ENCODE measurements around the gene CLEC10A.
"Not testable (repeated sequence)": the region's sequence is repeated elsewhere in the genome, so short reads cannot be mapped to it uniquely, and the experiment has no call there.

Gene CLEC10A

GRCh38 chr17:7079581-7080455 is at the start of gene CLEC10A:
TSS of gene CLEC10A (minus strand) at chr17:7080251. CDS start at chr17:7078812, 1,439 bp downstream.
- in situ Hi-C loops (cut with HindIII; ENCODE audit: low sequenced_read_pairs) = no loop called here

DNA sequence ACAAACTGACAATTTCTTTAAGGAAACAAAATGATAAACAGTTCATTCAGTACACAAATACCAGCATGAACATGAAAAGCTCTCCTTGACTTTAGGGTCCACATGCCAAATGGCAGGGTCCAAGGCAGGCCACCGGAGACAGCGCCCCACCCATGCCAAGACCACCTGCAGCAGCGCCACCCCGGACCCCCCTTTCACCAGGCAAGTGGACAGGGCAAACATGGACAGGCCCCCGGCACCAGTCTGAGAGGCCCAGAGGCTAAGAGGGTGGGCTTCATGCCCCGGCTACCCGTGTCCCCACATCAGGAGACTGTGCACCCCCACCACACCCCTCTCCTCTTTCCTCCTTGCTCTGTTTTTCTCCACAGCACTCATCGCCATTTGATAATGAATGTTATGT is 49.3 kb upstream of the CLEC10A start:
- in situ Hi-C loops (cut with HindIII; ENCODE audit: low sequenced_read_pairs) = no loop called here

DNA sequence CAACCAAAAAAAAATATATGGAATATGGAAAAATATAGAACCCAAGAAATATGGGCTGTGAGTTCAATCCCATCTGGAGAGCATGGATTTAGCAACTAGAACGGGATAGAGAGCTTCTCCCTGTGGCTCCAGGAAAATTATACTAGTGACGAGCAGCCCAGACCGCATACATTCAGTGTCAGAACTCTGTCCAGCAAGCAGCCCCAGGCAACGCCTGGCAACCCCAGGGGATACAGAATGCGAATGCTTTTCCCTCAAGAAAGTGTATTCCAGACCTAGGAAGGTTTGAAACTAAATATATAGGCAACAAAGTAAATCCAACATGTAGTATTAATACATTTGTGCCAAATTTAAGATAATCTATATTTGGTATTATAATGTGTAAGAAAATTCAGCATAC is 48.1 kb upstream of the CLEC10A start:
- in situ Hi-C loops (cut with HindIII; ENCODE audit: low sequenced_read_pairs) = no loop called here

DNA sequence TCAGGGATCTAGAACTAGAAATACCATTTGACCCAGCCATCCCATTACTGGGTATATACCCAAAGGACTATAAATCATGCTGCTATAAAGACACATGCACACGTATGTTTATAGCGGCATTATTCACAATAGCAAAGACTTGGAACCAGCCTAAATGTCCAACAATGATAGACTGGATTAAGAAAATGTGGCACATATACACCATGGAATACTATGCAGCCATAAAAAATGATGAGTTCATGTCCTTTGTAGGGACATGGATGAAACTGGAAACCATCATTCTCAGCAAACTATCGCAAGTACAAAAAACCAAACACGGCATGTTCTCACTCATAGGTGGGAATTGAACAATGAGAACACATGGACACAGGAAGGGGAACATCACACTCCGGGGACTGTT is 47.5 kb upstream of the CLEC10A start:
- in situ Hi-C loops (cut with HindIII; ENCODE audit: low sequenced_read_pairs) = not testable (repeated sequence)

DNA sequence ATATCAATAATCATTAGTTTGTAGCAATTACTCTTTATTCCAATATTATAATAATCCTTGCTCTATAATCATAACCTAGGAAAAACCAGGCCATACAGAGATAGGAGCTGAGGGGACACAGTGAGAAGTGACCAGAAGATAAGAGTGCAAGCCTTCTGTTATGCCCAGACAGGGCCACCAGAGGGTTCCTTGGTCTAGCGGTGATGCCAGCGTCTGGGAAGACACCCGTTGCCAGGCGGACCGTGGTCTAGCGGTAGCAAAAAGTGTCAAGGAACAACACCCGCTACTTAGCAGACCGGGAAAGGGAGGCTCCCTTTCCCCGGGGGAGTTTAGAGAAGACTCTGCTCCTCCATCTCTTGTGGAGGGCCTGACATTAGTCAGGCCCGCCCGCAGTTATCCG is 46.3 kb upstream of the CLEC10A start:
- in situ Hi-C loops (cut with HindIII; ENCODE audit: low sequenced_read_pairs) = not testable (repeated sequence)

GRCh38 chr17:7124923-7125322 is 44.9 kb upstream of the CLEC10A start:
- in situ Hi-C loops (cut with HindIII; ENCODE audit: low sequenced_read_pairs) = no loop called here

- in situ Hi-C loops (cut with HindIII; ENCODE audit: low sequenced_read_pairs) = no loop called here
Measured at GRCh38 chr17:7123844-7124243, 43.8 kb upstream of the CLEC10A start.

DNA sequence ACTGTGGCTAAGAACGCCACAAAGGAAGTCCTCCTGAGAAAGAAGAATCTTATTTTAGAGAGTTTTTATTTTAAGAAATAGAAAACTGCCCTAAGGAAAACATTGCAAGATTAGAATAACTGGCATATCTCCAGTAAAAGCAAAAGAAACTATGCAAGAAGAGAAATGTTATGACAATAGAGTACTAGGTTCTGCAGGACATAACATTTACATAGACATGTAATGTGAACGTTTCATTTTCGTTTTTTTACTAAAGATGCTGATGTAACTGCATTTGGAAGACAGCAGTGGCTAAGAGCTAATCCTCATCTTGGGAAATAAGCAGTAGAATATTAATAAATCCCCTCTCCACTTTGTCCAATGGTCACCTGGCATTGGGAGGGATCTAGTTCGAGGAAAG is 42.3 kb upstream of the CLEC10A start:
- in situ Hi-C loops (cut with HindIII; ENCODE audit: low sequenced_read_pairs) = no loop called here

DNA sequence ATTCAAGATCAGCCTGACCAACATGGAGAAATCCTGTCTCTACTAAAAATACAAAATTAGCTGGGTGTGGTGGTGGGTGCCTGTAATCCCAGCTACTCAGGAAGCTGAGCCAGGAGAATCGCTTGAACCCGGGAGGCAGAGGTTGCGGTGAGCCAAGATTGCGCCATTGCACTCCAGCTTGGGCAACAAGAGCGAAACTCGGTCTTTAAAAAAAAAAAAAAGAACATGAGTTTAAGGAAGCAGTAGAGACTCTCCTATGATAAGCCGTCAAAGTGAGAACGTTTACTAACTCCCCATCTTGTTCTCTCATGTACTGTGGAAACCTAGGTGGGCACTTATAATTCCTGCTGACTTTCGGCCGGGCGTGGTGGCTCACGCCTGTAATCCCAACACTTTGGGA is 40.6 kb upstream of the CLEC10A start:
- in situ Hi-C loops (cut with HindIII; ENCODE audit: low sequenced_read_pairs) = not testable (repeated sequence)

DNA sequence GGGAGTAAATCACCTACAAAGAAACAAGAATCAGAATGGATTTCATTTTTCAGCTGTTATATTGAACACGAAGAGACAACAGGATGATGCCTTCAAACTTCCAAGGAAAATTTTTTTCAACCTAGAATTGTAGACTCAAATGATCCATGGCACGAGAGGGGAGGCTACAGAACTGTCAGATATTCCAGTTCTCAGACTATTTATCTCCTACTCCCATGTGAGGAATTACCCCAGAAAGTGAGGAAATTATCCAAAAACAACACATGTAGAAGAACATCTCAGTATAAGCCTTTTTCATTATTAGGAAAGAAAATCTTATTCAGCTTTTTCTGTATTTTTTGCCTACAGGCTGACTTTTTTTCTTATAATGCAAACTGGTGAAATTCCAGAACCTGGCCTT is 40.1 kb upstream of the CLEC10A start:
- in situ Hi-C loops (cut with HindIII; ENCODE audit: low sequenced_read_pairs) = no loop called here

- in situ Hi-C loops (cut with HindIII; ENCODE audit: low sequenced_read_pairs) = no loop called here
Measured at GRCh38 chr17:7119314-7119713, 39.3 kb upstream of the CLEC10A start.

GRCh38 chr17:7114875-7115614 is 35.0 kb upstream of the CLEC10A start:
- in situ Hi-C loops (cut with HindIII; ENCODE audit: low sequenced_read_pairs) = no loop called here

DNA sequence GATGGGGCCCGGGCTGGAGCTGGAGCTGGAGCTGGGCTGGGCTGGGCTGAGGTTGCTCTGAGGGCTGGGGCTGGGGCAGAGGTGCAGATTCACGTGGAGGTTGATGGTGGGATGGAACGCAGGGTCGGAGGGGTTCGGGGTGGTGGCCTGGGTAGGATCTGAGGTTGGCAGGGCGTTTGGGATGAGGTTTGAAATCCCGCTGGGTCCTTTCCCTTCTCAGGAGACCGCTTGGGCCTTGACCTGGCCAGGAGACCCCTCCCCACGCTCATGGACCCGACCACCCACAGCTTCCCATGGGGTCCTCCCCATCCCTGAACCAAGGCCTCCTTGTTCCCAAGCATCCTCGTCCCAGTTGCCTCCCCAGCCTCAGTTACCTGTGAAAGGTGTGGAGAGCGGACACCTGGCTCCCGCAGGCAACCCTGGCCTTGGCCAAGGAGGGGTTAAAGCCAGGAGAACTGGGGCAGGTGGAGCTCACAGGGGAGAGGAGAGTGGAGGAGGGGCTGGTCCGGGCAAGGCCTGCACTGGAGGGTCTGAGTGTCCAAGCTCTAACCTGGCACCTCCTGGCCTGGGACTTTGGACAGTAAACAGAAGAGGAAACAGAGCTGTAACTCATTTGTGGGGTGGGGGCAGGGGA is 34.3 kb upstream of the CLEC10A start, which contains the start of gene ASGR2:
ASGR2 (minus strand) TSS at position 582 of the 634 bp plus-strand sequence. CDS start 582 bp downstream, outside the sequence.
- in situ Hi-C loops (cut with HindIII; ENCODE audit: low sequenced_read_pairs) = no loop called here

DNA sequence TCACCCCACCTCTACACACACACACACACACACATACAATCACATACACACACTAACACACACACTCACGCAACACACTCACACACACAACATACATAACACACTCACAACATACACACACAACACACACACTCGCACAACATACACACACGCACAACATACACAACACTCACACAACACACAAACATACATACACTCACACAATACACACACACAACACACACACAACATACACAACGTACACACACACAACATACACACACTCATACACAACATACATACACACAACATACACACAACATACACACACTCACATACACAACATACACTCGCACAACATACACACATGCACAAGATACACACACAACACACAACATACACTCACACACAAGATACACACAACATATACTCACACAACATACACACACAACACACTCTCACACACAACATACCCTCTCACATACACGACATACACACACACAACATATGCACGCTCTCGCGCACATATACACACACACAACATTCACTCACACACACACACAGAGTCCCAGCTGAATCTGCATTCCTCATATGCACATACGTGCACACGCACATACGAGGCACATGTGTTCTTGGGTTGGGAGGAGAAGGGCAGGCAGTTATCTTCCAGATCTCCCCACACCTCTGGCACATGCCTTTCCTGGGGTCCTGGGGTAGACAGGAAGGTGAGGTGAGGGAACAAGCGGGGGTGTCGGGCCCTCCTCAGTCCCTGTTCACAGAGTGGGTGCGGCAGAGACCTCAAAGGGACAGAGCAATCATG is 33.4 kb upstream of the CLEC10A start:
- in situ Hi-C loops (cut with HindIII; ENCODE audit: low sequenced_read_pairs) = no loop called here

- in situ Hi-C loops (cut with HindIII; ENCODE audit: low sequenced_read_pairs) = no loop called here
Measured at GRCh38 chr17:7112510-7113108, 32.6 kb upstream of the CLEC10A start.

DNA sequence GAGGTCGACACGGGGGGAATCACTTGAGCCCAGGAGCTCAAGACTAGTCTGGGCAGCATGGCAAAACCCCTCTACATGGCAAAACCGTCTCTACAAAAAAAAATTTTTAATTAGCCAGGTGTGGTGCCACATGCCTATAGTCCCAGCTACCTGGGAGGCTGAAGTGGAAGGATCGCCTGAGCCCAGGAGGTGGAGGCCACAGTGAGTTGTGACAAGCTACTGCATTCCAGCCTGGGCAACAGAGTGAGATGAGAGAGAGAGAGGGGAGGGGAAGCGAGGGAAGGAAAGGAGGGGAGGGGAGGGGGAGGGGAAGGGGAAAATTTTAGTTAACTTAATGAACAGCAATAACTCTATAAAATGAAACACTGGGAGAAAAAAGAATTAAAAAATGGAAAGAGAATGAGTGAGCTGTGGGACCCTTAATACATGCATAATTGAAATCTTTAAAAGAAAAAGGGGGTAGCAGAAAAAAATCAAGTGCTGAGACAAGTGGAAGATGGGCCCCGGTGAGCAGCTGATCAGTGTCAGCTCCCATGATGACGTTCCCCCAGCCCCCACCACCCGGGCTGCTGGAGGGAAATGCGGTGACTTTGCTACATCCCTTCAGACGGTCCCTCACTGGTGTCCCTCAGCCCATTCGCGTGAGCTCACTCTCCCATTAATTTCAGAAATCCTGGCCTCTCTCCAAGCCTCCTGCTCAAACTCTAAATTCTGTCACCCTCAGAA is 31.9 kb upstream of the CLEC10A start:
- in situ Hi-C loops (cut with HindIII; ENCODE audit: low sequenced_read_pairs) = no loop called here

DNA sequence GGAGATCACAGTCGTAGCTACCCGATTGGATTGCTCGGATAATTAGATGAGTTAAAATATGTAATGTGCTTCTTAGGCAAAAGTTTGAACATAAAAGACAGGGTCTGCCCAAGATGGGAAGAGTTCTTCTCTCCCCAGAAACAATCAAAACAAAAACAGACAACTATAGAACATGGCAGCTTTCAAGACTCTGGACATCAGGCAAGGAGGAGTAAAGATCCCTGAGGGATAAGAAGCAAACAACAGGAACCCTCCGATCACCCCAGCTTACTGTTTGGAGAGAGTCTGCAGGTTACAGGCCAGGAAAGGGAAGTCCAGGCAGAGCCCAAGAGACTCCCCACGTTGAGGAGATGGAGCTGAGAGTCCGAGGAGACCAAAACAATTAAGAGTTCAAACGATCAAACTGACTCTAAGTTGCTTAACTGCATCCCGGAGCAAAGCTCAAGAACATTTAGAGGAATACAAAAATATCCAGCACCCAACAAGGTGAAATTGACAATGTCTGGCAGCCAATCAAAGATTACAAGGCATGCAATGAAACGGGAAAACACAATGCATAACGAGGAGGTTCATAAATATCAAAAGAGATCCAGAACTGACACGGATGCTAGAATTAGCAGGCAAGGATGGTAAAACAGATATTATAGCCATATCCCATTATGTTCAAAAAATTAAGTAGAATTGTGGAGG is 30.7 kb upstream of the CLEC10A start:
- in situ Hi-C loops (cut with HindIII; ENCODE audit: low sequenced_read_pairs) = no loop called here

DNA sequence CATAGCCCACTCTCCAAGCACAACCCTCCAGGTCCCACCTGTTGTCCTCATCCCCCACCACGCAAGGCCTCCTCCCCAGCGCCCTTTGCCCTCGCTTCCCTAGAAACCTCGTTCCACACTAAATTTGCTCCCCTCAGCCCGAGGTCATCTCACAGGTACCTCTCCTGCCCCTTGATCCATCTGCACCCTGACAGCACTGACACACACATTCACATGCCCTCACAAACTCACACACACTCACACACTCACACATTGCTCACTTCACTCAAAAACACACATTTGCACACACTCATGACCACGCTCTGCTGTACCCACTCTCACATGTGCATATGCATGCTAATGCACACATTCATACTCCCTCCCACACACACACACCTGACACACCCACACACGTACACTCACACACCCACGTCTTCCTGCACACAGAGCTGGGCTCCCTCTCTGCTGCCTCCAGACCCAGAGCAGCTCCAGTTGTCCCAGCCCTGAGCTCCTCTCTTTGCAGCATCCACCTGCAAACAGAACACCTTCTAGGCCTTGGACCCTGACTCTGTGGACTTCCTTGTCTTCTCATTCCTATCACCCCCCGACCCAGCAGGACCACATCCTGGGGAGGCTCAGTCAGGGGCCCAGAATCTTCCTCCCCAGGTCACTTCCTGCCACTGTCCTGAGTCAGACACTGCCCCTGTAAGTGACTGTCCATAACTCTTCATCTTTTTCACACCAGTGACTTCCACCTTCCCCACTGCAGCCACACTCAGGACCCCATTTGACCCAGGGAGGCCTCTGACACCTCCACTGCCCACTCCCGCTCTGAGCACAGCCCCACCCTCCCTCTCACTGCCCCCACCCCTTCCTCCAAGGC is 29.6 kb upstream of the CLEC10A start:
- in situ Hi-C loops (cut with HindIII; ENCODE audit: low sequenced_read_pairs) = no loop called here
